OCI-LY3 (cell line): Measurements from ENCODE around the gene TESK2.

Experiments
- EZH2phosphoT487 ChIP-seq: fragments of 200-600 bp; shearing (Covaris generic); IDR thresholded peaks from 2 replicates; pipeline ENCODE4 v1.6.1; 2018; ENCODE audit warnings: antibody characterized with exemption, mixed run types, low read depth
- TF ChIP-seq, protein P1 (sequence below): fragments of 200-600, 300-600 bp; sonication (generic); IDR thresholded peaks from 2 replicates; pipeline ENCODE4 v1.5.1; 2014; ENCODE audit warnings: antibody characterized with exemption, low read length, low read depth

DNA sequence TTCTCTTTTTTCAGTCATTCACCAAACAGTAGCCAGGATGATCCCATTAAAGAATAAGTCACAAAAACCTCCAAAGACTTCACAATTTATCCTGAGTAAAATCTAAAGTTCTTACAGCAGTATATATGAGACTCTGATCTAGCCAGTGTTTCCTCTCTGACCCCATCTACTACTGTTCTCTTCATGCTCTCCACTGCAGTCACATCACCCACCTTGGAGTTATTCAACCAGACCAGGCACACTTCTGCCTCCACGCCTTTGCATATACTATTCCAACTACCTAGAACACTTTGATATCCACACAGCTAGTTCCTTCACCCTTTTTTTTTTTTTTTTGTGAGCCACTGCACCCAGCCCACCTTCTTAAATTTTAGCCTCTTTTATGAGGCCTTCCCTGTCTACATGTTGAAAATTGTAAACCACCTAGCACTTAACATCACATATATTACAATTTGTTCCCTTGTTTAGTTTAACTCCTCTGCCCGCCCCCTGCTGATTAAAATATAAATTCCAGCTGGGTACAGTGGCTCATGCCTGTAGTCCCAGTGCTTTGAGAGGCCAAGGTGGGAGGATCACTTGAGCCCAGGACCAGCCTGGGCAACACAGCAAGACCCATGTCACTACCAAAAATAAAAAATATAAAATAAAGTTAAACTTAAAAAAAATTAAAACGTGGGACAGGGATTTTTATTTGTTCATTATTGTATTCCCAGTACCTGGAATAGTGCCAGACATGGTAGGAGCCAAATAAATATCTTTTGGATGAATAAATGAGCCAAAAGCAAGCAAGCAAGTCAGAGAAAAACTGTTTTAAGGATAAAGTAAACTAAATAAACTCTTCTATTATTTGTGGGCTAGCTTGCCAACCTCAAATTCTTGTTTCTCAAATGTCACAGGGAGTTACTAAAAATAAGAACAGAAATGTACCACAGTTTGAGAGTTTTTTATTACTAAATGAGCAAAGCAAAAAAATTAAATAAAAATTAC lies 115.6 kb downstream of the TESK2 start:
- TF ChIP-seq, protein P1, sequence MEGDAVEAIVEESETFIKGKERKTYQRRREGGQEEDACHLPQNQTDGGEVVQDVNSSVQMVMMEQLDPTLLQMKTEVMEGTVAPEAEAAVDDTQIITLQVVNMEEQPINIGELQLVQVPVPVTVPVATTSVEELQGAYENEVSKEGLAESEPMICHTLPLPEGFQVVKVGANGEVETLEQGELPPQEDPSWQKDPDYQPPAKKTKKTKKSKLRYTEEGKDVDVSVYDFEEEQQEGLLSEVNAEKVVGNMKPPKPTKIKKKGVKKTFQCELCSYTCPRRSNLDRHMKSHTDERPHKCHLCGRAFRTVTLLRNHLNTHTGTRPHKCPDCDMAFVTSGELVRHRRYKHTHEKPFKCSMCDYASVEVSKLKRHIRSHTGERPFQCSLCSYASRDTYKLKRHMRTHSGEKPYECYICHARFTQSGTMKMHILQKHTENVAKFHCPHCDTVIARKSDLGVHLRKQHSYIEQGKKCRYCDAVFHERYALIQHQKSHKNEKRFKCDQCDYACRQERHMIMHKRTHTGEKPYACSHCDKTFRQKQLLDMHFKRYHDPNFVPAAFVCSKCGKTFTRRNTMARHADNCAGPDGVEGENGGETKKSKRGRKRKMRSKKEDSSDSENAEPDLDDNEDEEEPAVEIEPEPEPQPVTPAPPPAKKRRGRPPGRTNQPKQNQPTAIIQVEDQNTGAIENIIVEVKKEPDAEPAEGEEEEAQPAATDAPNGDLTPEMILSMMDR, result no peak
- TF ChIP-seq EZH2phosphoT487, result no peak
